GM19351 (cell line): Measurements from ENCODE around the gene AMPD2.
A peak's percentile ranks its signal among the peaks of the same experiment; 100 is the strongest.

Experiments used
- ATAC-seq: cut with Tn5 transposase; IDR thresholded peaks from one replicate; pipeline ENCODE4 v1.9.1; 2021; ENCODE audit warnings: mild to moderate bottlenecking, moderate library complexity; ENCODE audit not compliant: unreplicated experiment

Gene AMPD2

DNA sequence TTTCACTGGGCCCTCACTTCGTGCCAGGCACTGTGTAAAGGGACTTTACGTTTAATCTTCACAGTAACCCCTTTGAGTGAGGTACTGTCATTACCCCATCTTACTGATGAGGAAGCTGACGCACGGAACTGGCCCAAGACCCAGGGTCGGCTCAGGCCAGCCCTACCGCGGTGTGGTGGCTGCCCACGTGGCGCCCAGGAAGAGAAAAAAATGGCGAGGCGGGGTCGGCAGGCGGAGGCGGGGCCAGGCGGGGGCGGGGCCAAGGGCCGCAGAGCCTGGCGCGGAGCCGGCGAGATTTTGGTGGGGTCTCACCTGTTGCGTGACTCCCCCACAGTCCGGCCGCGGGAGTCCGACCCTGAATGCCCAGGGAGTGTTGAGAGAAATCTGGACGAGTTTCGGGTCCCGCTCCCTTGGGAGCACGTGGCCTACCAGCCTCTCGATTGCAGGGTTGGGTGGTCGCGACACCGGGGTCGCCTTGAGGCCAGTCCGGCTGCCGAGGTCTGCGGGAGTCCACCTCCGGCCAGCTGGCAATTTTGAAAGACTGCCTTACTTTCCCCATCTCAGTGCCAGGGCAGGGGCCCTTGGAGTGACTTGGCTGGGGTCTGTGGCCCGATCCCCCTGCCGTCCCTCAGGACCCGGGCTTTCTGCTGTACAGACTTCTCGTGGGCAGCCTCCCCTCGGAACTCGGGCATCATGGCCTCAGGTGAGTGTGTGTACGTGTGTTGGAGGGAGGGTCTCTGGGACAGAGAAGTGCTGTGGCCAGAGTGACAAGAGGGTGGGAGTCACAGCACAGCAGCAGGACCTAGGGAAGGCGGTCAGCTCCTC is at the start of gene AMPD2, which contains the start of gene GNAT2:
Gene AMPD2 (plus strand): TSS at position 262 of the 825 bp plus-strand sequence. CDS start 1,339 bp downstream, outside the sequence.
Gene GNAT2 (minus strand): TSS at position 41 of the 825 bp plus-strand sequence. CDS start 6,746 bp downstream, outside the sequence.
- peak; percentile 53 for ATAC-seq

- ATAC-seq: no peak
These were observed 49.2 kb upstream of the AMPD2 start for GRCh38 chr1:109570414-109570813.

DNA sequence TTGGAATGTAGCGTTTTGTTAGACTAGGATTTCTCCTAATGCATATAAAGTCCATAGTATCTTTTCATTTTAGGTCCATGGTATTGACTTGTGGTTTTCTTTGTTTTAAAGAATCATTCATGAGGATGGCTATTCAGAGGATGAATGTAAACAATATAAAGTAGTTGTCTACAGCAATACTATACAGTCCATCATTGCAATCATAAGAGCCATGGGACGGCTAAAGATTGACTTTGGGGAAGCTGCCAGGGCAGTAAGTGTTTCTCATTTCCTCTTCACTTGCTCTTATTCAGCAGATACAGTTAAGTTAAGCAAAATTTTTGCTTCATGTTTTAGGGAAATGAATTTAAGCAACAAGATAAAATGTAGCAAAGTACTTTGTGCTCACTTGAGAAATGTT is 45.9 kb upstream of the AMPD2 start:
- ATAC-seq: no peak

GRCh38 chr1:109578947-109579443 is 40.6 kb upstream of the AMPD2 start:
- no peak for ATAC-seq

DNA sequence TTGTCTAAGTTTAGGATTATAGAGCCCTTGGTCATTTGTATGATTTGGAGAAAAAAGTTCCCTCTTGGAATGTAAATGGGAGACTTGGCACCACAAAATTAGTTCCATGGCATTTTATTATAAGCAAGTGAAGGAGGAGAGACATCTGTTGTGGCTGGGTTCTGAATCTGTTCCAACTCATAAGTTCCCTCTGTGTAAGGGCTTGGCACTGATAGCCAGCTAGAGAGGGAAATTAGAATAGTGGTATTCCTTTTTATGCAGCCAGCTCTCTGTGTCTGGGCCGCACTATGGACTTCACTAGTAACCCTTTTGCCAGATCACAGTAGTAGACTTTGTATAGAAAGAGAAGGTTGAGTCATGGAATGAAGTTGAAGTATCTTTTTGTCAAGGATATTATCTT is 40.1 kb upstream of the AMPD2 start:
- no peak for ATAC-seq

DNA sequence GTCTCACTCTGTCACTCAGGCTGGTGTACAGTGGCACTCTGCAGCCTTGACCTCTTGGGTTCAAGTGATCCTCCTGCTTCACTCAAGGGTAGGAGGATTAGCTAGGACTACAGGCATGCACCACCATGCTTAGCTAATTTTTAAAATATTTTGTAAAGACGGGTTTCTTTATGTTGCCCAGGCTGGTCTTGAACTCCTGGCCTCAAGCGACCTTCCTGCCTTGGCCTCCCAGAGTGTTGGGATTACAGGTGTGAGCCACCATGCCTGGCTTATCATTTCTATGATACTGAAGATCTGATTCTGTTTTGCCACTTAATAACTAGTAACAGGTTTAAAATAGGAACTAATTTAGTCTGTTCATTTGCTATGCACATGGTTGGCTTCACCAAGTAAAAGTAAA is 37.6 kb upstream of the AMPD2 start:
- ATAC-seq: no peak

- no peak for ATAC-seq
These were observed 34.9 kb upstream of the AMPD2 start for GRCh38 chr1:109584766-109585165.

GRCh38 chr1:109586055-109586454 is 33.6 kb upstream of the AMPD2 start:
- ATAC-seq: no peak

DNA sequence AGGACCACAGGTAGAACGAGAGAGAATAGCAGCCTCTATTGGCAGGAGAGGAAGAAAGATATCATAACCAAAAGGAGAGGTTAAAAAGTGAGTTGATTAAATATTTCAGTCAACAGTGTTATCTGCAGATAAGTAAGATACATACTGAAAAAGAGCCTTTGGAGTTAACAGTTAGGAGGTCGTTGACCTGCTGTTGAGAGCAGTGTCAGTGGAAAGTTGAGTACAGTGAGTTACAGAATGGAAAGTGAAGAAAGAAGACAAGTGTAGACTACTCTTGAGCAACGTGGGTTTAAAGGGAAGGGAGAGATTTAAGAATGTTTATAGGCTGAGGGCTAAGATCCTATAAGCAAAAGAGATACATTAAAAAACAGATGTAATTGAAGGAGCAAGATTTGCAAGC is 30.5 kb upstream of the AMPD2 start:
- no peak for ATAC-seq

DNA sequence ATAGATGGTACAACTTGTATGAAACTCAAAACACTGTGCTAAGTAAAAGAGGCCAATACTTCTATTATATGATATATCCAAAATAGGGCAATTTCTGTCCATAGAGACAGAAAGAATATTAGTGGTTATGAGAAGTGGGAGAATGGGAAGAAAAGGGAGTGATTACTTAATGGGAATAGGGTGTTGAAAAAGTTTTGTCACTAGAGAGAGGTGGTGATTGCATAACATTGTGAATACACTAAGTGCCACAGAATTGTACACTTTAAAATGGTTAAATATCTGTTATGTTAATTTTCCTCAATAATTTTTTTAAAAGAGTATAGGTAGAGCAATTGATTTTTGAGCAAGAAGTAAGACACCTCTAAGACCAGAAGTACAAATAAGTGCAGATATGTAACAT is 30.0 kb upstream of the AMPD2 start:
- ATAC-seq: no peak

- no peak for ATAC-seq
These were observed 26.7 kb upstream of the AMPD2 start for GRCh38 chr1:109592916-109593315.

- no peak for ATAC-seq
These were observed 24.1 kb upstream of the AMPD2 start for GRCh38 chr1:109595531-109595930.

DNA sequence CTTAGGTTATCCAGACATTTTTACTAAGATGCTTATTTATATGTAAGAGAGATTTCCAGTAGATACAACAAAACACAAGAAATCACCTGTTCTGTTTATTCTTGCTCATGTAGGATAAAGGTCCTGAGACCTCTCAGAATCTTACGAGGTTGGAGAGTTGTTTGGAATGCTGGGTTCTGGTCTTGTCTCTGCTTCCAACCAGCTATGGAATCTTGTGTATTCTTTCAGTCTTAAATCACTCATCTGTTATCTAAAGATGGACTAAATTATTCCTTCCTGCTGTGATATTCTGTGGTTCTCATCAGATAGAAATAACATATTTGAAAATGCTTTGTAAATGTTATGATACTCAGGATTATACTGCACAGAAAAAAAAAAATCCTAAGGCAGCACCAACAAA is 21.5 kb upstream of the AMPD2 start:
- no peak for ATAC-seq

DNA sequence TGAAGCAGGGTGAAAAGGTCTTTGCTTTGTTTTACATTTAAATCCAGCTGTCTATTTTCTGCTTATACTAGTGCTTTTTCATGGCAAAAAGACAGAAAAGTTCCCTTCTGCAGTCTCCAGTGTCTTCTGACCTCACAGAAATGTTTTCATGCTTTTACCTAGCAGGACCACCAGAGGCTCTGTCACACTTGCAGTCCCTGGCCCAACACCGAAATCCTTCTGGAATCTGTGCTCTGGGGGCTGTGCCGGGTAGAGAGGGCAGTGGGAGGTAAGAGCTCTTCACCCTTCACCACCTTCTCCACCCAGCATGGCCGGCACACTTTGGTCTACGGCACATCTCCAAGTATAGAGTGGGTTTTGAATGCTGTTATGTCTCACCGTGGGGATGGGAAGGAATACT is 21.0 kb upstream of the AMPD2 start:
- no peak for ATAC-seq

GRCh38 chr1:109603229-109603628 is 16.4 kb upstream of the AMPD2 start:
- no peak for ATAC-seq

- no peak for ATAC-seq
These were observed 14.3 kb upstream of the AMPD2 start for GRCh38 chr1:109605381-109605780.

DNA sequence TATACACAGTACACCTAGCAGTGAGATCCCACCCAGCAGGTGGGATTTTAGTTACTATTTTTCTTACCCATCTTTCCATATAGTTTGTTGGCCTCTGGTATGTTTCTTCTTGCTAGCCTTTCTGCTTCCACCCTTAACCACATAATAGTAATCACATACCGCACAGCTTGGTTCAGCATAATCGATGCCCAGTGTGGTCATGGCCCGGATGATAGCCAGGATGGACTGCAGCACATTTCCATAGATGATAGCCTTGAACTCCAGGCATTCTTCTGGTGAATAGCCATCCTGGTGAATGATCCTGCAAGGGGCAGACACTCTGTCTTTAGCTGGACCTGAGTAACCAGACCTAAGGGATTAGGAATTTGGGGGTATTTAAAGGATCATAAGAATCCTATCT is 9.8 kb upstream of the AMPD2 start:
- no peak for ATAC-seq

- ATAC-seq: no peak
These were observed 8.9 kb upstream of the AMPD2 start for GRCh38 chr1:109610609-109611307.

DNA sequence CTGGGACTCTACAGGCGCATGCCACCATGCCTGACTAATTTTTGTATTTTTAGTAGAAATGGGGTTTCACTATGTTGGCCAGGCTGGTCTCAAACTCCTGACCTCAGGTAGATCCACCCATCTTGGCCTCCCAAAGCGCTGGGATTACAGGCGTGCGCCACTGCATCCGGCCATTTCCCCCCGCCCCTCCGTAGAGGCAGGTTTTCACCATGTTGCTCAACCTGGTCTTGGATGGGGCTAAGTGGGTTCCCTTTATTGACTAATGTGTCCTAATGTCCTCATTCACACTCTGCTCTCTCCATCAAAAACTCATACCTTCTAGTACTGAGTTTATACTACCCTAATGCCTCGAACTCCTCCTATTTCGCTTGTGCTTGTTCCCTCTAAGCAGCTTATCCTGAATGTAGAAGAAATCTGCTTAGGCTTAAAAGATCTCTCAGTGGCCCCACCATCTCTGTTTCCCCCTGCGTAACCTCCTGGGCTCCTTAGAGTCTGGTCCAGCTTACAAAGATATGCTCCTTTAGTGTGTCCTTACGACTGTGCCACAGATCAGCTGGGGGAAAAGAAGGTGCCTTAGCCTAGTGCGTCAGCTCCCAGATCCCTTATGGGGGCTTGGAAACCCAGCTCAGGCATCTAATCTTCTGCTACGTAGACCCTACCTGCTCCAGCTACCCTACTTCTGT is 8.2 kb upstream of the AMPD2 start:
- no peak for ATAC-seq

DNA sequence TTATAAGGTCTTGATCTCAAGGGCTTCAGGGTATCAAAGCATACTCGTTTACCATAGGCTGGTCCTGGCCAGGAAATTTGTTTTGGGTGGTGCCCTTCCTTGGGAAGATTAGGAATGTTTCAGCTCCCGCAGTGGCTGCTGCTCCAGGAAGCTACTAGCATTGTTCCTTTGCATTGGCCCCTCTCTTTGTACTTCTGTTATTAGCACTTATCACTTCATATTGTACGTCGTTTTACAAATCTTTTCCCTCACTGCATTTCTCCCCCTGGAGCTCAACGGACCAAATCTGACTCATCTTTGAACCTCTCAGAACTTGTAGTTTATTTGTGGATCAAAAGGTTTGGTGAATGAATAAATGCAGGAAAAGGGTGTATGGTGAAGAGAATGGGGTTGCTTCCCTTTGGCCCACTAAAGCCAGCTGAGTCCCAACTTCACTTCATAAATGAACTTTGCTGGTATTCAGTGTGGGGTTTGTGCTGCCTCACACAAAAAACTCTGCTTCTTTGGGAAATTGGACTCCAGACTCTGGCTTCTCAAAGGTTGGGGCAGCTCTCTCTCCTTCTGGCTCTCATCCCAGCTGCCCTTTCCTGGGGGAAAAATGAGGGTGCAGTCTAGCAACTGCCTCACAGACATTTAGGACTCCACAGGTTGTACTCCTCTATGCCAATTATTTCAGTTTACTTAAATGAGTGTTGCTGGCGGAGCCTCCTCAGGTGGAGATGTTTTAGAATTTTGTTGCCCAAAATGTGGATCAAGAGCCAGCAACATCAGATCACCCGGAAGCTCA is 6.1 kb upstream of the AMPD2 start:
- ATAC-seq: no peak

DNA sequence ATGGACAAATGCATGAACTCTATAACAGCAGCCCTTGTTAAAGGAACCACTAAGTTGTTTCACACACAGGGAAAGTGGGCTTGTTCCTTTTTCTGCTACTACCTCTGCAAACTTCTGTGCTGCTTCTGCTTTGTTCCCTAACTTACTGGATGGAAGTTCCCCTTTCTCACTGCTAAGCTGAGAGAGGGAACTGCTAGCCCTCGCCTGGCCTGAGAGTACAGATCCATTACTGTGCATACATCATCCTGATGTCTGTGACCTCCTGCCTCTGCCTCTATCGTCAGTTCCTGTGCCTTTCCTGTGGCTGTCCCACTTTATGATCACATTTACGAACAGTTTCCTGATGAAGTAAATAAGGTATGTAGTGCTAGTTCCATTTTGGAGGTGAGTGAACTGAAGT is 3.8 kb upstream of the AMPD2 start:
- no peak for ATAC-seq
